Peyer's patch (tissue), 4 donors: Measurements from ENCODE around the gene TSPAN3.

Experiments used
- POLR2A ChIP-seq, 2 donors: fragments of 450-650 bp; IDR thresholded peaks; one replicate each; pipeline ENCODE4 v1.5.1; 2017; ENCODE audit warnings: antibody characterized with exemption in 2 of 2, mild to moderate bottlenecking in 2 of 2, moderate library complexity in 2 of 2
- TF ChIP-seq, protein P1 (sequence below), 6 experiments: fragments of 450-650 bp in 4 of 6; fragments of 200-600 bp in 2 of 6; sonication (generic) in 1 of 6; IDR thresholded peaks; one replicate each; pipeline ENCODE4 v1.5.1; 2017 to 2019; ENCODE audit warnings: antibody characterized with exemption in 6 of 6, mild to moderate bottlenecking in 3 of 6, moderate library complexity in 1 of 6

DNA sequence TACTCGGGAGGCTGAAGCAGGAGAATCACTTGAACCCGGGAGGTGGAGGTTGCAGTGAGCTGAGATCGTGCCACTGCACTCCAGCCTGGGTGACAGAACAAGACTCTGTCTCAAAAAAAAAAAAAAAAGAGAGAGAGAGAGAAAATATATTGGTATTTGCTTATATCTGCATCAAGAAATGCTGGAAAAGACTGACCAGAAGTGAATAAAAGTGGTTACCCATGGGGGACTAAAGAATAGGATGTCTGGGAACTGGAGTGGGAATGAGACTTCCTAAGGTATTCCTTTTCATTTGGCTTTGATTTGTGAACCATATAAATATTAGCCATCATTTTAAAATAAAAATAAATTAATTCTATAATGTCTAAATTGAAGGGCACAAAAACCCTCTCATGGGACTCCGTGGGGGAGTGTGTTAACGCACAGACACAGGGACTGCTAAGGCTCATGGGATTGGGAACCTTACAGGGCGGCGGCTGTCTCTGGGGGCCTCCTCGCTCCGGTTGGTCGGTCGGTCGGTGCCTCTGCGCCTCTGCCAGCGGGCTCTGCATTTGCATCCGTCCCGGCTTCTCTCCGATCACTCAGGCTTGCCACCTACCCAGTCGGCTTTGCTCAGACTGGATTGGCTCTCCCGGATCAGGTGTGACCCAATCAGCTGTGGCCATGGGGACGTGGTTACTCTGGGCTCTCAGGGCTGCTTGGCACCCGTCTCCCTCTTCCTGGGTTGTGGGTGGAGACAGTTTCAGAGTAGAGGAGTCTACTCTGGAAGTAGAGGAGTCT is 12.7 kb upstream of the TSPAN3 start:
- peak in 1 of 2 donors; percentile 26 for TF ChIP-seq POLR2A (IDR thresholded peaks at IDR 0.05)
- TF ChIP-seq, protein P1, sequence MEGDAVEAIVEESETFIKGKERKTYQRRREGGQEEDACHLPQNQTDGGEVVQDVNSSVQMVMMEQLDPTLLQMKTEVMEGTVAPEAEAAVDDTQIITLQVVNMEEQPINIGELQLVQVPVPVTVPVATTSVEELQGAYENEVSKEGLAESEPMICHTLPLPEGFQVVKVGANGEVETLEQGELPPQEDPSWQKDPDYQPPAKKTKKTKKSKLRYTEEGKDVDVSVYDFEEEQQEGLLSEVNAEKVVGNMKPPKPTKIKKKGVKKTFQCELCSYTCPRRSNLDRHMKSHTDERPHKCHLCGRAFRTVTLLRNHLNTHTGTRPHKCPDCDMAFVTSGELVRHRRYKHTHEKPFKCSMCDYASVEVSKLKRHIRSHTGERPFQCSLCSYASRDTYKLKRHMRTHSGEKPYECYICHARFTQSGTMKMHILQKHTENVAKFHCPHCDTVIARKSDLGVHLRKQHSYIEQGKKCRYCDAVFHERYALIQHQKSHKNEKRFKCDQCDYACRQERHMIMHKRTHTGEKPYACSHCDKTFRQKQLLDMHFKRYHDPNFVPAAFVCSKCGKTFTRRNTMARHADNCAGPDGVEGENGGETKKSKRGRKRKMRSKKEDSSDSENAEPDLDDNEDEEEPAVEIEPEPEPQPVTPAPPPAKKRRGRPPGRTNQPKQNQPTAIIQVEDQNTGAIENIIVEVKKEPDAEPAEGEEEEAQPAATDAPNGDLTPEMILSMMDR (IDR thresholded peaks at IDR 0.05): no peak
